ENCODE measurements around the gene GRIK4. TPM values are rescaled to one million over a fixed set of nuclear protein-coding genes. Genes with fewer than 3 reads are reported as not detected.

GRIK4 gene
- total and polyA plus RNA-seq, 2 of the 4 experiments (the other 2 are of a cell fraction) = 0.18 to 0.38 TPM

DNA sequence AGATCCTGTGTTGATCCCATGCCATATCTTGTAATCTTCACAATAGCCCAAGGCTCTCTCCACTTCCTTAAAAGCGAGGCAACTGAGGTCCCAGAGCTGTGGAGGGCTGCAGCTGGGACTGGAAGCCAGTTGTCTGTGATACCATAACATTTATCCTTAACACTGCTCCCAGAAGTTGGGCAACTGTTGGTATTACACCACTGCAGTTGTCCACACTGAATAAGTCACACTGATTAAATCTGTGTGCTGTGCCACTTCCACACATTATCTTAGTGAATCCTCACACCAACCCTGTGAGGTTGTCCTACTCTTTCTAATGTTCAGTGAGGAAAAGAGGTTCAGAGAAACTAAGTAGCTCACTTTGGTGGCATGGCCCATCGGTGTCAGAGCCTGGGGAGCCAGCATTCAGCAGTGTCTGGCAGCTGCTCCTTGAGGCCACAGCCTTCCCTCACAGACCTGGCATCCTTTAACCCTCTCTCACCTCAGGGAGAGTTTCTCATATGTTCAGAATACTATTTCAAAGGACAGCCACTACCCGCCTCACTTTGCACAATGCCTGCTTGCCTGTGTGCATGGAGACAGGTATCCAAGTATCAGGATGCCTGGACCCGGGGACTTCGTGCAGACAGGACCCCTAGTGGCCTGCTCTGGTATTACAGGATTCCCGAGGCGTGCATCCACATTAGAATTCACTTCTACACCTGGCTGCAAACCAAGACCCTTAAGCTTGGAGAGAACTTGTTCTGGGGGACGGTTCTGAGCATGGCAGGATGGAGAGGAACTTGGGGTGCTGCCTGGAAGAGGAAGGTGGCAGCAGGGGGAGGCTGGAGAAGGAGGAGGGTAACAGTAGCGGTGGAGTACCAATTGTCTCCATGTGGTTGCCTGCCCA, 290.5 kb downstream of the GRIK4 start:
- 61% methylated on average over 3 of the region's 9 CpGs; no CpG with 5 or more reads in 1 of the 2 experiments for WGBS, 2 experiments (ENCODE audit: extremely low coverage in 2 of 2, insufficient read length in 1 of 2)

More for the DNA sequence above, 290.5 kb downstream of the GRIK4 start:
- peak; percentile 40 for TF ChIP-seq SMC3 (IDR thresholded peaks at IDR 0.05; ENCODE audit: low read depth, low read length)
- TF ChIP-seq RAD21 (IDR thresholded peaks at IDR 0.05; ENCODE audit: low read length) = peak; percentile 58
- no peak for TF ChIP-seq USF2 (IDR thresholded peaks at IDR 0.05; ENCODE audit: low read depth, low read length)
- no peak for TF ChIP-seq POLR2A (IDR thresholded peaks at IDR 0.05; ENCODE audit: low read depth, low read length)
- TF ChIP-seq RFX5 (IDR thresholded peaks at IDR 0.05; ENCODE audit: low read depth, low read length) = no peak
- TF ChIP-seq, protein P1, sequence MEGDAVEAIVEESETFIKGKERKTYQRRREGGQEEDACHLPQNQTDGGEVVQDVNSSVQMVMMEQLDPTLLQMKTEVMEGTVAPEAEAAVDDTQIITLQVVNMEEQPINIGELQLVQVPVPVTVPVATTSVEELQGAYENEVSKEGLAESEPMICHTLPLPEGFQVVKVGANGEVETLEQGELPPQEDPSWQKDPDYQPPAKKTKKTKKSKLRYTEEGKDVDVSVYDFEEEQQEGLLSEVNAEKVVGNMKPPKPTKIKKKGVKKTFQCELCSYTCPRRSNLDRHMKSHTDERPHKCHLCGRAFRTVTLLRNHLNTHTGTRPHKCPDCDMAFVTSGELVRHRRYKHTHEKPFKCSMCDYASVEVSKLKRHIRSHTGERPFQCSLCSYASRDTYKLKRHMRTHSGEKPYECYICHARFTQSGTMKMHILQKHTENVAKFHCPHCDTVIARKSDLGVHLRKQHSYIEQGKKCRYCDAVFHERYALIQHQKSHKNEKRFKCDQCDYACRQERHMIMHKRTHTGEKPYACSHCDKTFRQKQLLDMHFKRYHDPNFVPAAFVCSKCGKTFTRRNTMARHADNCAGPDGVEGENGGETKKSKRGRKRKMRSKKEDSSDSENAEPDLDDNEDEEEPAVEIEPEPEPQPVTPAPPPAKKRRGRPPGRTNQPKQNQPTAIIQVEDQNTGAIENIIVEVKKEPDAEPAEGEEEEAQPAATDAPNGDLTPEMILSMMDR (conservative IDR thresholded peaks at IDR 0.05; ENCODE audit: low read depth, low read length) = peak; percentile 72
- no peak for TF ChIP-seq NFE2L2 (IDR thresholded peaks at IDR 0.05; ENCODE audit: low read depth, low read length)
- TF ChIP-seq MXI1 (IDR thresholded peaks at IDR 0.05; ENCODE audit: borderline replicate concordance, low read depth, low read length) = no peak
- Histone ChIP-seq H2BK20ac (ENCODE audit: low read depth, low read length) (no peak overlapping the region), H3K18ac (ENCODE audit: low read depth, low read length) (no peak overlapping the region), H3K23ac (ENCODE audit: low read depth, low read length) (no peak overlapping the region), H2AFZ (replicated peaks; ENCODE audit: low read length, poor library complexity) (peak overlapping the region; percentile 25), H4K91ac (ENCODE audit: insufficient read depth, low read depth, low read length) (no peak overlapping the region), H4K20me1 (ENCODE audit: insufficient read depth, low read length) (peaks cover 2% of the 10 kb centered on the region; the same call in 1 of the 2 replicates), H3K79me1 (ENCODE audit: low read depth in 1 of 2, low read length in 2 of 2) (no peaks in the 10 kb centered on the region), H3K9me1 (ENCODE audit: insufficient read depth, low read length) (peaks cover 2% of the 10 kb centered on the region; the same call in 1 of the 2 replicates), H3K9ac (ENCODE audit: low read depth, low read length) (no peak overlapping the region), H2BK120ac (ENCODE audit: low read depth, low read length) (no peak overlapping the region), H3K4me2 (ENCODE audit: low read depth, low read length) (no peak overlapping the region), H3K14ac (replicated peaks; ENCODE audit: low read depth, low read length) (no peak overlapping the region), H4K8ac (ENCODE audit: low read depth in 2 of 2, low read length in 2 of 2) (no peak overlapping the region), H2AK5ac (ENCODE audit: low read depth, low read length) (no peak overlapping the region), H3K4me3 (ENCODE audit: insufficient read depth, low read depth, low read length) (no peak overlapping the region), H3K9me3 (ENCODE audit: control insufficient read depth, insufficient read depth, low read length) (no peaks in the 10 kb centered on the region), H2AK9ac (replicated peaks; ENCODE audit: low read depth, low read length, poor library complexity) (peak overlapping the region; percentile 22), H2BK5ac (ENCODE audit: low read depth, low read length, poor library complexity, severe bottlenecking) (no peak overlapping the region), H3K4me1 (ENCODE audit: control insufficient read depth, insufficient read depth, low read length) (peaks cover under 1% of the 10 kb centered on the region; the same call in 1 of the 2 replicates), H4K5ac (ENCODE audit: low read depth, low read length) (no peak overlapping the region), H2BK15ac (ENCODE audit: low read depth, low read length) (no peak overlapping the region), H3K56ac (ENCODE audit: extremely low read depth, insufficient read depth, low read length) (no peak overlapping the region), H3K4ac (ENCODE audit: low read depth, low read length) (no peak overlapping the region), H3K27me3 (ENCODE audit: control insufficient read depth, insufficient read depth, low read length) (peaks cover 4% of the 10 kb centered on the region; the same call in 1 of the 2 replicates), H3K36me3 (ENCODE audit: control insufficient read depth, insufficient read depth, low read length) (no peaks in the 10 kb centered on the region), H3K27ac (ENCODE audit: insufficient read depth, low read length) (no peak overlapping the region)
- peak; percentile 97 for ATAC-seq (ENCODE audit: low read depth)
- DNase-seq = peak; percentile 50
- intact Hi-C loops (cut with micrococcal nuclease) = loop anchor here (1.0 to 10.0 kb wide), 3 partner anchors 197 to 467 kb away; partner anchors contain the start of genes ARHGEF12 and GRIK4
- in situ Hi-C loops (cut with MboI; ENCODE audit: low sequenced_read_pairs) = loop anchor here (5.0 kb wide), 1 partner anchor 290 kb away; the partner anchor contains the start of gene GRIK4
- ChIA-PET CTCF (interaction anchor here (0.5 to 1.4 kb wide), 4 partner anchors 23 to 291 kb away, joined by 3 to 9 read pairs (median 5); partner anchors contain the start of gene GRIK4), POLR2A (ENCODE audit: unreplicated experiment) (no interaction called here)
- no TSS peak for BruUV-seq (replicated peaks)
- dilution Hi-C loops (cut with HindIII; ENCODE audit: low sequenced_read_pairs, unreplicated experiment) = no loop called here
